CD4-positive, alpha-beta T cell treated with Interleukin-15 for 1 hour (primary cell): ENCODE data around the gene PFN4.
"Not testable (repeated sequence)": the region's sequence is repeated elsewhere in the genome, so short reads cannot be mapped to it uniquely, and the experiment has no call there.

Experiments
- DNase-seq: peaks from one replicate; pipeline ENCODE4 v3.0.0-alpha.2; 2020

Gene PFN4

DNA sequence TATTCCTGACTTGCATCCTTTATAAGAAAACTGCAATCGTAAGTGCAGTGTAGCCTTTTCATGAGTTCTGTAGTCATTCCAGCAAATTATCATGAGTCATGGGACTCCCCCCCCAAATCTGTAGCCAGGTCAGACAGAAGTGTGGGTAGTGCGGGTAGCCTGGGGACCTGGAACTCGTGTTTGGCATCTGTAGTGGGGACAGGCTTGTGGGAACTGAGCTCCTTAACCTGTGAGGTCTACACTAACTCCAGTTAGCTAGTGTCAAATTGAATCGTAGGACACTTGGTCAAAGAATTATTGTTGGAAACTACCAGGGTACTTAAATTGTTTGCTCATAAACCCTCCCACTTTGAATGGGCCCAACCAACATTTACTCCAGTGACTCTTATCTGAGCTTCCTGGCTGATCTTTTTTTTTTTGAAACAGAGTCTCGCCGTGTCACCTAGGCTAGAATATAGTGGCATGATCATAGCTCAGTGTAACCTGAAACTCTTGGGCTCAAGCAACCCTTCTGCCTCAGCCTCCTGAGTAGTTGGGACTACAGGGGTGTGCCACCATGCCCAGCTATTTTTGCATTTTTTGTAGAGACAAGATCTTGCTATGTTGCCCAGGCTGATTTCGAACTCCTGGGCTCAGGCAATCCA, 12.4 kb downstream of the PFN4 start:
- DNase-seq = no peak

DNA sequence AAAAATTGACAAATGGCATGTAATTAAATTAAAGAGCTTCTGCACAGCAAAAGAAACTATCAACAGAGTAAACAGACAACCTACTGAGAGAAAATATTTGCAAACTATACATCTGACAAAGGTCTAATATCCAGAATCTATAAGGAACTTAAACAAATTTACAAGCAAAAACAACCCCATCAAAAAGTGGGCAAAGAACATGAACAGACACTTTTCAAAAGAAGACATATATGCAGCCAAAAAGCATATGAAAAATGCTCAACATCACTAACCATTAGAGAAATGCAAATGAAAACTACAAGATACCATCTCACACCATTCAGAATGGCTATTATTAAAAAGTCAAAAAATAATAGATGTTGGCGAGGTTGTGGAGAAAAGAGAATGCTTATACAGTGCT, 13.7 kb downstream of the PFN4 start:
- DNase-seq = not testable (repeated sequence)

GRCh38 chr2:24107336-24107735, 15.8 kb downstream of the PFN4 start:
- no peak for DNase-seq

- no peak for DNase-seq
Measured at GRCh38 chr2:24106786-24107185, 16.3 kb downstream of the PFN4 start.

- DNase-seq = no peak
Measured at GRCh38 chr2:24105816-24106215, 17.3 kb downstream of the PFN4 start.

DNA sequence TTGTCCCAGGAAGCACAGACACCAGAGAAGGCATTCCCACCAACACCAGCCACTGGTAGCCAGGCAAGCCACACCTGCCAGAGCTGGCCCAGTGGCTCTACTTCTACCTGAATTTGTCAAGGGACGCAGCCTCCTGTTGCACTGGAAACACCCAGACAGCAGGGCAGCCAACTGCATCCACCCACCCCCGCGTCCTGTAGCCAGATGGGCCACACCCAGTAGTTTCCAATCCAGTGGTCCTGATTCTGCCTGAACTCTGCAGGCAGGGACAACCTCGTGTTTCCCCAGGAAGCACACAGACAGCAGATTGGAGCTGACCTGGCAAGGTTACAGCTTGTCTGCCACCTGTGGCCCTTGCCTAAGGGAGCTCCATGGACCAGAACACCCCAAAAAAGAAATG, 18.2 kb downstream of the PFN4 start:
- no peak for DNase-seq

DNA sequence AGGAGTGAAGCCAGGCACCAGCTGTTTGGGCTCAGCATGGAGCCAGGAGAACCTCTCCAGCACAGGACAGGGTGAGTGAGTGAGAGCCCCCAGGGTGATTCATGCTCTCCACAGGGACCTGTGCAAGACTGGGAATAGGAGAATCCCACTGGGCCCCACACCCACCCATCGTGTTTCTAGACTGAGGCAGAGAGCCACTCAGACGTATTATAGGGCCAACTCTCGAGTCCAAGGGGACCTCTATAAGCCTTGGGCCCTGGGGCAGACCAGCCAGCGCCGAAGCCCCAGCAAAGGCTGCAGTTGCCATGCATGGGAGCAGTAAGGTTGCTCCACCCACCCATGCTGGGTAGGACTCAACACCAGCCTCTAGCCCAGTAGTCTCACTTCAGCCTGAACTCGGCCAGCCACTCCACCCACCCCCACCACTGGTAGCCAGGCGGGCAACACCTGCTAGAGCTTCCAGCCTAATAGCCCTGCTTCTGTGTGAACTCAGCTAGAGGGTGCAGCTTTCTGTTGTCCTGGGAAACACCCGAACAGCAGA, 19.0 kb downstream of the PFN4 start:
- DNase-seq = no peak

DNA sequence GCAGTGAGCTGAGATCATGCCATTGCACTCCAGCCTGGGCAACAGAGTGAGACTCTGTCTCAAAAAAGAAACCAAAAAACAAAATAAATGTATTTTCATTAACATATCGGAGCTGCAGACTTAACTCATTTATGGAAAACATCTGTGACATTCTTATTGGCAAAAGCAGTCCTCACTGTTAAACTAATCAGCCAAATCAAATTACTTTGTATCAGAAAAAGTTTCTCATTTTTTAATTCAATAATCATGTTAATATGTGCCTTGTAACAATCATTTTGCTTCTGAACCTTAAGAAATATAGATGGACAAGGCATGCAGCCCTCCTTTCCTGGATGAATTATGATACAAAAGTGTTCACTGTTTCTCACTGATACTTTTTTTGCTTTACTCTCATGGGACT, 20.5 kb downstream of the PFN4 start:
- no peak for DNase-seq

- no peak for DNase-seq
Measured at GRCh38 chr2:24101992-24102391, 21.1 kb downstream of the PFN4 start.

- DNase-seq = not testable (repeated sequence)
Measured at GRCh38 chr2:24100732-24101131, 22.4 kb downstream of the PFN4 start.

- DNase-seq = not testable (repeated sequence)
Measured at GRCh38 chr2:24095171-24095677, 27.9 kb downstream of the PFN4 start.

- DNase-seq = not testable (repeated sequence)
Measured at GRCh38 chr2:24093270-24093669, 29.9 kb downstream of the PFN4 start.

DNA sequence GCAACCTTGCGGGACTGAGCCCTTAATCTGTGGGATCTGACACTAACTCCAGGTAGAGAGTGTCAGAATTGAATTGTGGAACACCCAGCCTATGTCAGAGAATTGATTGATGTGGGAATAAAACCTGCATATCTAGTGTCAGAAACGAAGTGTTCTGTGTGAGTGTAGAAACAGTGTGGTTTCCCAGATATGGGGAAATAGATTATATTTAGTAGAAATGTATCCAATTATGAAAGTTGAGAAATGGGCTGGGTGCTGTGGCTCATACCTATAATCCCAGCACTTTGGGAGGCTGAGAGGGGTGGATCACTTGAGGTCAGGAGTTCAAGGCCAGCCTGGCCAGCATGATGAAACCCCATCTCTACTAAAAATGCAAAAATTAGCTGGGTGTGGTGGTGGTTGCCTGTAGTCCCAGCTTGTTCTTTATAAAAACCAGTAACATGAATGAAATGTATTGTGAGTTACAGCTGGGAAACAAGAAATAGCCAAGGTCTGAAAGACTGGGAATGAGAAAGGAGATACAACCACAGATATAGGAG, 34.2 kb downstream of the PFN4 start:
- DNase-seq = no peak

DNA sequence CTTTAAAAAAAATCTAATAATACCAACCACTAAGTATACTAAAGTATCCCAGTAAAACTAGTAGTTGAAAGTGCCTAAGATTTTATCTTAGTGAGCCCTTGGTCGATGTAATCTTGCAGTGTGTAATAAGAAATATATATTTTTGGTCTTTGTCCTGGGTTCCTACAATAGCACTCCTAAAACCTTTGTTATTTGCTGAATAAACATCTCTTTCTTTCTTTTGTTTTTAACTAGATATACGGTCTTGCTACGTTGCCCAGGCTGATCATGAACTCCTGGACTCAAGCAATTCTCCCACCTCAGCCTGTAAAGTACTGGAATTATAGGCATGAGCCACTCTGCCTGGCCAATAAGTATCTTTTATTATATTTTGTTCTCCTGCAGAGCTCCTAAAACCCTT, 36.1 kb downstream of the PFN4 start:
- DNase-seq = no peak

- no peak for DNase-seq
Measured at GRCh38 chr2:24086241-24086640, 36.9 kb downstream of the PFN4 start.

DNA sequence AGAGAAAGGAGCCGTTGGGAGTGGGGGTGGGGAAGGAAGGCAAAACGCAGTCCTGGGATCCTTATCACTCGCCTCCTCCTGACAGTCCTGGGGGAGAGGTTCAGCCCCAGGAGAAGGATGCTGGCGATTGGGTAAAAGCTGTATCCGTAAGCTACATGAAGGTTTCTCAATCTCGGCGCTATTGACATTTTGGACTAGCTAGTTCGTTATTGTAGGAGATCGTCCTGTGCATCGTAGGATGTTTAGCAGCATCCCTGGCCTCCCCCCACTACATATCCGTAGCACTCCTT, 38.0 kb downstream of the PFN4 start:
- no peak for DNase-seq

- peak; percentile 78 for DNase-seq
Measured at GRCh38 chr2:24084386-24085199, 38.5 kb downstream of the PFN4 start, which contains the start of gene TP53I3. Gene TP53I3 (minus strand): TSS chr2:24084834. CDS start chr2:24084326, 508 bp downstream.

GRCh38 chr2:24083567-24084385, 39.4 kb downstream of the PFN4 start:
- DNase-seq = peak; percentile 71

DNA sequence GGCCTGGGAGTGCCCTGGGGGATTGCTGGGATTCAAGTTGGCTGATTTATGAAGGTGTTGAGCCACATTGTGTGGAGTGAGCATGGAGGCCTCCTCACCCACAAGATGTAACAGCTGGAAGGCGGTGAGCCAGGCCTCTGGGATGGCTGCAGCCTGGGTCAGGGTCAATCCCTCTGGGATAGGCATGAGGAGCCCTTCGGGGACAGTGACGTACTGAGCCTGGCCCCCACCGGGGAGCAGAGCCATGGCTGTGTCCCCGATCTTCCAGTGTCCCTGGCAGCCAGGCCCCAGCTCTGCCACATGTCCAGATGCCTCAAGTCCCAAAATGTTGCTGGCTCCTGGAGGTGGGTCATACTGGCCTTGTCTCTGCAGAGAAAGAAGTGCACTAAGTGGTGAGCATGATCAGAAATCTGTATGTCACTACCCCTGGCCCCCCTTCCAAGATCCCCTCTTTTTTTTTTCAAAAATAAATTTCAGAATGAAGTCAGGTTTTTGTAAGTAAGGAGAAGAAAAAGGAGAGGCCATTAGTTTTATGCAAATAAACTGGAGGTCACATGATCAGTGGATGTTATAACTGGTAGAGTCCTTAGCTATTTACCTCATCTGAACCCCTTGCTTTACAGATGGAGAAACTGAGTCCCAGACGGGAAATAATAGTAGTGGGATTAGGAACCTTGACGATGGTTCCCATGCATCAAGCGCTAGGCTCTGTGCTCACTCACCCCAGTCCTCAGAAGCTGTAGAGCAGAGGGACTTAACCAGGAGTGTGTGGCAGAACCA, 40.2 kb downstream of the PFN4 start:
- no peak for DNase-seq

- DNase-seq = no peak
Measured at GRCh38 chr2:24080701-24081100, 42.4 kb downstream of the PFN4 start.

- no peak for DNase-seq
Measured at GRCh38 chr2:24077879-24078278, 45.3 kb downstream of the PFN4 start.

- DNase-seq = no peak
Measured at GRCh38 chr2:24077535-24077877, 45.6 kb downstream of the PFN4 start.
